H1 (cell line): ENCODE data around the gene APLN. TPM values are rescaled to one million over a fixed set of nuclear protein-coding genes. Genes with fewer than 3 reads are reported as not detected.

ENCODE experiments used
- CTCF ChIA-PET: fragments of 300-600 bp; sonication (Branson Sonifier 250); formaldehyde crosslinking; loops from one replicate; lab custom pipeline; 2021; ENCODE audit not compliant: partially characterized antibody; lab: Charles Lee
- POLR2A ChIA-PET: fragments of 300-600 bp; sonication (Branson Sonifier 250); formaldehyde crosslinking; loops from one replicate; lab custom pipeline; 2021; ENCODE audit warnings: inconsistent platforms; ENCODE audit not compliant: partially characterized antibody; lab: Charles Lee
- DNase-seq, 2 experiments: peaks; one replicate each; pipeline versions ENCODE4 v3.0.0 to v3.0.0-alpha.2; 2010 to 2022; ENCODE audit warnings: low spot score in 2 of 2, low read depth in 1 of 2, mixed read lengths in 1 of 2
- FAIRE-seq: peaks from 2 replicates; lab custom pipeline; 2011; peaks lifted over from hg19 to GRCh38; lab: Jason Lieb, UNC
- H2AFZ ChIP-seq: 2 replicates; pipeline ENCODE4 v1.8.1; 2012; ENCODE audit warnings: low read length, inconsistent platforms
- H2AK5ac ChIP-seq: 2 replicates; pipeline ENCODE4 v1.6.1; 2013; ENCODE audit warnings: low read depth, low read length
- H2BK120ac ChIP-seq: replicated peaks from 2 replicates; pipeline ENCODE3; 2013; ENCODE audit warnings: low read depth, low read length, inconsistent platforms
- H2BK12ac ChIP-seq: 2 replicates; pipeline ENCODE4 v1.6.1; 2013; ENCODE audit warnings: low read depth, low read length
- H2BK15ac ChIP-seq: 2 replicates; pipeline ENCODE4 v1.6.1; 2013; ENCODE audit warnings: low read length
- H2BK20ac ChIP-seq: 2 replicates; pipeline ENCODE4 v1.6.1; 2013; ENCODE audit warnings: low read length
- H2BK5ac ChIP-seq: 2 replicates; pipeline ENCODE4 v1.6.1; 2013; ENCODE audit warnings: low read depth, low read length
- H3K14ac ChIP-seq: 2 replicates; pipeline ENCODE4 v1.6.1; 2013; ENCODE audit warnings: inconsistent platforms; ENCODE audit not compliant: insufficient read length
- H3K18ac ChIP-seq: 2 replicates; pipeline ENCODE4 v1.6.1; 2013; ENCODE audit warnings: low read length; ENCODE audit errors: extremely low read depth
- H3K23ac ChIP-seq: 2 replicates; pipeline ENCODE4 v1.6.1; 2013; ENCODE audit warnings: inconsistent platforms; ENCODE audit not compliant: insufficient read length
- H3K23me2 ChIP-seq: 2 replicates; pipeline ENCODE4 v1.6.1; 2013; ENCODE audit warnings: low read depth, low read length
- H3K27ac ChIP-seq: 2 replicates; pipeline ENCODE4 v1.6.1; 2011; ENCODE audit warnings: low read depth, low read length, inconsistent platforms
- H3K27me3 ChIP-seq, 4 experiments: replicated peaks in 1 of 4; 1 replicate in 1 of 4; 2 replicates in 3 of 4; pipeline versions ENCODE4 v1.6.1 to v1.8.1; 2011 to 2013; ENCODE audit warnings: low read length in 3 of 4, mild to moderate bottlenecking in 3 of 4, inconsistent platforms in 2 of 4, mixed read lengths in 2 of 4, moderate library complexity in 1 of 4; ENCODE audit not compliant: control insufficient read depth in 3 of 4, insufficient read depth in 3 of 4; ENCODE audit errors: extremely low read depth in 1 of 4
- H3K36me3 ChIP-seq, 4 experiments: 2 replicates each; pipeline versions ENCODE4 v1.6.1 to v1.8.1; 2011 to 2013; ENCODE audit warnings: mild to moderate bottlenecking in 4 of 4, low read length in 3 of 4, moderate library complexity in 2 of 4, control low read depth in 1 of 4, inconsistent platforms in 1 of 4; ENCODE audit not compliant: insufficient read depth in 4 of 4, control insufficient read depth in 2 of 4
- H3K4ac ChIP-seq: replicated peaks from 2 replicates; pipeline ENCODE3; 2013; ENCODE audit warnings: low read length, low read depth, mixed read lengths, inconsistent platforms; ENCODE audit not compliant: insufficient read length
- H3K4me1 ChIP-seq, 4 experiments: replicated peaks in 1 of 4; 1 replicate in 1 of 4; 2 replicates in 3 of 4; pipeline versions ENCODE4 v1.6.1 to v1.8.1; 2011 to 2013; ENCODE audit warnings: low read length in 3 of 4, inconsistent platforms in 2 of 4, mixed read lengths in 1 of 4; ENCODE audit not compliant: insufficient read depth in 4 of 4, control insufficient read depth in 3 of 4
- H3K4me2 ChIP-seq, 2 experiments: 2 replicates each; pipeline versions ENCODE4 v1.6.1 to v1.8.1; 2011 to 2013; ENCODE audit warnings: low read depth in 2 of 2, low read length in 2 of 2, control low read depth in 1 of 2, inconsistent platforms in 1 of 2, mild to moderate bottlenecking in 1 of 2; ENCODE audit not compliant: insufficient read depth in 1 of 2
- H3K4me3 ChIP-seq, 4 experiments: fragments of 200-600, 300-600 bp in 1 of 4; sonication (generic), shearing (Covaris generic), sonication (Bioruptor Twin) in 1 of 4; 2 replicates each; pipeline versions ENCODE4 v1.5.1 to v1.8.1; 2011 to 2016; ENCODE audit warnings: low read length in 4 of 4, low read depth in 3 of 4, control low read depth in 2 of 4, inconsistent platforms in 2 of 4, mild to moderate bottlenecking in 2 of 4, mixed read lengths in 1 of 4, moderate library complexity in 1 of 4; ENCODE audit not compliant: insufficient read depth in 2 of 4; ENCODE audit errors: extremely low read depth in 1 of 4
- H3K56ac ChIP-seq: replicated peaks from 2 replicates; pipeline ENCODE3; 2013; ENCODE audit warnings: low read depth, mild to moderate bottlenecking, mixed read lengths, low read length, inconsistent platforms; ENCODE audit not compliant: insufficient read length
- H3K79me1 ChIP-seq: 2 replicates; pipeline ENCODE4 v1.6.1; 2013; ENCODE audit warnings: low read depth, low read length, control low read depth
- H3K79me2 ChIP-seq, 2 experiments: 2 replicates each; pipeline versions ENCODE4 v1.6.1 to v1.8.1; 2012 to 2013; ENCODE audit warnings: low read length in 2 of 2, mild to moderate bottlenecking in 2 of 2, inconsistent platforms in 1 of 2; ENCODE audit not compliant: insufficient read depth in 2 of 2, control insufficient read depth in 1 of 2
- H3K9ac ChIP-seq, 4 experiments: replicated peaks in 1 of 4; 1 replicate in 1 of 4; 2 replicates in 3 of 4; pipeline versions ENCODE4 v1.6.1 to v1.8.1; 2011 to 2013; ENCODE audit warnings: low read depth in 3 of 4, low read length in 3 of 4, control low read depth in 2 of 4, mild to moderate bottlenecking in 2 of 4, moderate library complexity in 2 of 4, inconsistent platforms in 1 of 4; ENCODE audit errors: extremely low read depth in 1 of 4
- H3K9me3 ChIP-seq, 2 experiments: 2 replicates each; pipeline versions ENCODE4 v1.6.1 to v1.8.1; 2012 to 2013; ENCODE audit warnings: mild to moderate bottlenecking in 2 of 2, moderate library complexity in 2 of 2, control low read depth in 1 of 2, inconsistent platforms in 1 of 2, low read depth in 1 of 2, low read length in 1 of 2, mixed read lengths in 1 of 2; ENCODE audit not compliant: insufficient read depth in 2 of 2
- H4K20me1 ChIP-seq, 2 experiments: replicated peaks in 1 of 2; 2 replicates each; pipeline versions ENCODE3 to v1.8.1; 2011 to 2013; ENCODE audit warnings: inconsistent platforms in 2 of 2, low read length in 2 of 2, mild to moderate bottlenecking in 1 of 2; ENCODE audit not compliant: insufficient read depth in 2 of 2, control insufficient read depth in 1 of 2
- H4K5ac ChIP-seq: 2 replicates; pipeline ENCODE4 v1.6.1; 2013; ENCODE audit warnings: low read length, low read depth, mixed read lengths, inconsistent platforms; ENCODE audit not compliant: insufficient read length
- H4K8ac ChIP-seq: 2 replicates; pipeline ENCODE4 v1.8.0; 2013; ENCODE audit warnings: mild to moderate bottlenecking, moderate library complexity, low read length, inconsistent platforms; ENCODE audit not compliant: insufficient read depth; ENCODE audit errors: extremely low read depth
- H4K91ac ChIP-seq: replicated peaks from 2 replicates; pipeline ENCODE3; 2013; ENCODE audit warnings: low read length, mixed read lengths, inconsistent platforms; ENCODE audit not compliant: insufficient read length
- RNF2 ChIP-seq: fragments of 200-900, 300-1000 bp; sonication (generic); IDR thresholded peaks from 2 replicates; pipeline ENCODE4 v1.7.1; 2016; ENCODE audit warnings: borderline replicate concordance, low read depth, mild to moderate bottlenecking, antibody characterized with exemption, low read length; ENCODE audit not compliant: poor library complexity, severe bottlenecking; ENCODE audit errors: missing control alignments
- TBP ChIP-seq: IDR thresholded peaks from 2 replicates; pipeline ENCODE4 v1.6.1; 2011; ENCODE audit warnings: low read depth, low read length, improper control_type of control experiment
- WGBS, 2 experiments: shearing (Covaris generic) in 1 of 2; methylation state at CpG; one replicate each; pipeline versions ENCODE4 v1.1.6 to v1.1.7; 2013 to 2015; ENCODE audit warnings: low lambda C conversion rate in 2 of 2, mixed read lengths in 2 of 2, inconsistent platforms in 1 of 2, low coverage in 1 of 2, missing lambda C conversion rate in 1 of 2; ENCODE audit not compliant: insufficient replicate concordance in 2 of 2, insufficient coverage in 1 of 2, insufficient read length in 1 of 2; ENCODE audit errors: extremely low coverage in 1 of 2, missing lambda C conversion rate in 1 of 2; 5-methylcytosine and 5-hydroxymethylcytosine counted together
- polyA plus RNA-seq, 7 experiments: library from polyadenylated mRNA; depleted of rRNA in 3 of 7; stranded (reverse) in 5 of 7; unstranded in 2 of 7; fragments of >200 nt in 5 of 7; fragments of 200-250 nt in 2 of 7; gene quantifications; 1 replicate in 5 of 7; 2 replicates in 1 of 7; 4 replicates in 1 of 7; pipeline versions ENCODE4 v1.2.1 to v1.2.3, GENCODE V29; 2011 to 2013; ENCODE audit warnings: missing spikeins in 2 of 7, mixed read lengths in 2 of 7
- total RNA-seq: library from RNA; stranded (reverse); fragmentation: NEBNext Ultra II Directional; extraction: Animal tissue kit (Norgen Biotek cat#: 25700); gene quantifications from 2 replicates; pipeline ENCODE4 v1.2.1, GENCODE V29; 2021

APLN gene
- total and polyA plus RNA-seq, 2 of the 8 experiments (the other 6 are each of a cell fraction or from before 2014, with no cell fraction given), result 1.1 to 1.8 TPM

- Histone ChIP-seq H2BK20ac (no peak overlapping the region), H3K79me1 (no peaks in the 10 kb centered on the region), H4K20me1 (no peaks in the 10 kb centered on the region), H3K4ac (no peak overlapping the region), H3K27me3 (no peaks in the 10 kb centered on the region), H3K9me3 (no peaks in the 10 kb centered on the region), H2AFZ (no peak overlapping the region), H4K8ac (no peak overlapping the region), H3K23ac (no peak overlapping the region), H3K14ac (no peak overlapping the region), H3K56ac (no peak overlapping the region), H2BK15ac (no peak overlapping the region), H3K18ac (no peak overlapping the region), H3K9ac (no peak overlapping the region), H4K91ac (no peak overlapping the region), H4K5ac (no peak overlapping the region), H3K36me3 (no peaks in the 10 kb centered on the region), H3K27ac (no peak overlapping the region), H3K4me2 (no peak overlapping the region), H3K4me3 (no peak overlapping the region), H3K4me1 (peaks cover 0 to 9% (median 4%) of the 10 kb centered on the region in 4 experiments; a peak in 4 of 7 replicates), H2BK120ac (no peak overlapping the region), H3K23me2 (no peaks in the 10 kb centered on the region), H2AK5ac (no peak overlapping the region), H2BK12ac (no peak overlapping the region), H3K79me2 (no peaks in the 10 kb centered on the region), H2BK5ac (no peak overlapping the region)
- WGBS, 2 experiments, result 89% methylated on average over 10 of the region's 10 CpGs; no CpG with 5 or more reads in 1 of the 2 experiments
- ChIA-PET CTCF (interaction anchor here (0.8 to 2.8 kb wide), 4 partner anchors 12 to 52 kb away, joined by 3 to 11 read pairs (median 6); no protein-coding TSS in a partner anchor), POLR2A (no interaction called here)
- TF ChIP-seq RNF2 (no peak), TBP (no peak)
- FAIRE-seq (no peak), DNase-seq (no peak)
Measured at GRCh38 chrX:129690435-129690834, 35.7 kb upstream of the APLN start.
